ENCODE data around the gene HDAC4. TPM values are rescaled to one million over a fixed set of nuclear protein-coding genes. Genes with fewer than 3 reads are reported as not detected.

Gene HDAC4
- total RNA-seq, 1 experiment from 2014 or later, result 47.6 TPM

DNA sequence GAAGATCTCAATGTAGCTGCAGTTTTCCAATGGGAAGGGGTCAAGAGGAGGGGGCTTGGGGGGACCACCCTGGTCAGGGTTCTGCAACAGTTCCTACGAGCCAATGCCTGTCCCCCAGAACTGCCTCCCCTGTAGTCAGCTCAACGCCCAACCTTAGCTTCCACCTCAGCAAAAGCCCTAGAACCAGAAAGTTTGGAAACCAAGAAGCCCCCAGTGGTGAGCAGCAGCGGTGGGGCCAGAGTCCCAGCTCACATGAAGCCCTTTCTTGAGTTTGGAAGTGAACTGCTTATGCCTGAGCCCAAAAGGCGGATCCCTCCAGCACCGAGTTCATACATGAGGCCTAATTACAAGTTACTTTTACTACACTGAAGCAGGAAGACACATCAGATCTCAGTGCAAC lies 162.4 kb downstream of the HDAC4 start:
- TF ChIP-seq EGR1 (IDR thresholded peaks at IDR 0.05; ENCODE audit: low read depth) (no peak), SRF (IDR thresholded peaks at IDR 0.05; ENCODE audit: low read depth) (no peak), ZNF274 (IDR thresholded peaks at IDR 0.05; ENCODE audit: low read depth, low read length) (no peak), CBX3 (IDR thresholded peaks at IDR 0.05; ENCODE audit: low read depth) (no peak), SIN3A (IDR thresholded peaks at IDR 0.05; ENCODE audit: low read depth) (no peak), SP1 (IDR thresholded peaks at IDR 0.05; ENCODE audit: low read depth) (no peak), TCF7L2 (IDR thresholded peaks at IDR 0.05; ENCODE audit: borderline replicate concordance, extremely low read depth, insufficient read depth, insufficient read length) (no peak), EZH2phosphoT487 (IDR thresholded peaks at IDR 0.05; ENCODE audit: borderline replicate concordance) (no peak), POLR2A (IDR thresholded peaks at IDR 0.05; ENCODE audit: borderline replicate concordance, extremely low read depth, insufficient read depth, insufficient read length) (no peak), CEBPB (IDR thresholded peaks at IDR 0.05; ENCODE audit: low read depth) (no peak), FOSL1 (IDR thresholded peaks at IDR 0.05; ENCODE audit: low read depth) (no peak), YY1 (IDR thresholded peaks at IDR 0.05; ENCODE audit: extremely low read depth, insufficient replicate concordance, low read depth, low read length) (no peak), JUND (IDR thresholded peaks at IDR 0.05) (no peak), ZFX (IDR thresholded peaks at IDR 0.05) (no peak)
- TF ChIP-seq, protein P1, sequence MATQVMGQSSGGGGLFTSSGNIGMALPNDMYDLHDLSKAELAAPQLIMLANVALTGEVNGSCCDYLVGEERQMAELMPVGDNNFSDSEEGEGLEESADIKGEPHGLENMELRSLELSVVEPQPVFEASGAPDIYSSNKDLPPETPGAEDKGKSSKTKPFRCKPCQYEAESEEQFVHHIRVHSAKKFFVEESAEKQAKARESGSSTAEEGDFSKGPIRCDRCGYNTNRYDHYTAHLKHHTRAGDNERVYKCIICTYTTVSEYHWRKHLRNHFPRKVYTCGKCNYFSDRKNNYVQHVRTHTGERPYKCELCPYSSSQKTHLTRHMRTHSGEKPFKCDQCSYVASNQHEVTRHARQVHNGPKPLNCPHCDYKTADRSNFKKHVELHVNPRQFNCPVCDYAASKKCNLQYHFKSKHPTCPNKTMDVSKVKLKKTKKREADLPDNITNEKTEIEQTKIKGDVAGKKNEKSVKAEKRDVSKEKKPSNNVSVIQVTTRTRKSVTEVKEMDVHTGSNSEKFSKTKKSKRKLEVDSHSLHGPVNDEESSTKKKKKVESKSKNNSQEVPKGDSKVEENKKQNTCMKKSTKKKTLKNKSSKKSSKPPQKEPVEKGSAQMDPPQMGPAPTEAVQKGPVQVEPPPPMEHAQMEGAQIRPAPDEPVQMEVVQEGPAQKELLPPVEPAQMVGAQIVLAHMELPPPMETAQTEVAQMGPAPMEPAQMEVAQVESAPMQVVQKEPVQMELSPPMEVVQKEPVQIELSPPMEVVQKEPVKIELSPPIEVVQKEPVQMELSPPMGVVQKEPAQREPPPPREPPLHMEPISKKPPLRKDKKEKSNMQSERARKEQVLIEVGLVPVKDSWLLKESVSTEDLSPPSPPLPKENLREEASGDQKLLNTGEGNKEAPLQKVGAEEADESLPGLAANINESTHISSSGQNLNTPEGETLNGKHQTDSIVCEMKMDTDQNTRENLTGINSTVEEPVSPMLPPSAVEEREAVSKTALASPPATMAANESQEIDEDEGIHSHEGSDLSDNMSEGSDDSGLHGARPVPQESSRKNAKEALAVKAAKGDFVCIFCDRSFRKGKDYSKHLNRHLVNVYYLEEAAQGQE (IDR thresholded peaks at IDR 0.05; ENCODE audit: low read depth), result no peak
- TF ChIP-seq, protein P2, sequence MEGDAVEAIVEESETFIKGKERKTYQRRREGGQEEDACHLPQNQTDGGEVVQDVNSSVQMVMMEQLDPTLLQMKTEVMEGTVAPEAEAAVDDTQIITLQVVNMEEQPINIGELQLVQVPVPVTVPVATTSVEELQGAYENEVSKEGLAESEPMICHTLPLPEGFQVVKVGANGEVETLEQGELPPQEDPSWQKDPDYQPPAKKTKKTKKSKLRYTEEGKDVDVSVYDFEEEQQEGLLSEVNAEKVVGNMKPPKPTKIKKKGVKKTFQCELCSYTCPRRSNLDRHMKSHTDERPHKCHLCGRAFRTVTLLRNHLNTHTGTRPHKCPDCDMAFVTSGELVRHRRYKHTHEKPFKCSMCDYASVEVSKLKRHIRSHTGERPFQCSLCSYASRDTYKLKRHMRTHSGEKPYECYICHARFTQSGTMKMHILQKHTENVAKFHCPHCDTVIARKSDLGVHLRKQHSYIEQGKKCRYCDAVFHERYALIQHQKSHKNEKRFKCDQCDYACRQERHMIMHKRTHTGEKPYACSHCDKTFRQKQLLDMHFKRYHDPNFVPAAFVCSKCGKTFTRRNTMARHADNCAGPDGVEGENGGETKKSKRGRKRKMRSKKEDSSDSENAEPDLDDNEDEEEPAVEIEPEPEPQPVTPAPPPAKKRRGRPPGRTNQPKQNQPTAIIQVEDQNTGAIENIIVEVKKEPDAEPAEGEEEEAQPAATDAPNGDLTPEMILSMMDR (IDR thresholded peaks at IDR 0.05 in 2 of 3, conservative IDR thresholded peaks at IDR 0.05 in 1 of 3; ENCODE audit: borderline replicate concordance in 1 of 3, insufficient read depth in 1 of 3, low read depth in 2 of 3, low read length in 2 of 3), result no peak
- TF ChIP-seq, protein P3, sequence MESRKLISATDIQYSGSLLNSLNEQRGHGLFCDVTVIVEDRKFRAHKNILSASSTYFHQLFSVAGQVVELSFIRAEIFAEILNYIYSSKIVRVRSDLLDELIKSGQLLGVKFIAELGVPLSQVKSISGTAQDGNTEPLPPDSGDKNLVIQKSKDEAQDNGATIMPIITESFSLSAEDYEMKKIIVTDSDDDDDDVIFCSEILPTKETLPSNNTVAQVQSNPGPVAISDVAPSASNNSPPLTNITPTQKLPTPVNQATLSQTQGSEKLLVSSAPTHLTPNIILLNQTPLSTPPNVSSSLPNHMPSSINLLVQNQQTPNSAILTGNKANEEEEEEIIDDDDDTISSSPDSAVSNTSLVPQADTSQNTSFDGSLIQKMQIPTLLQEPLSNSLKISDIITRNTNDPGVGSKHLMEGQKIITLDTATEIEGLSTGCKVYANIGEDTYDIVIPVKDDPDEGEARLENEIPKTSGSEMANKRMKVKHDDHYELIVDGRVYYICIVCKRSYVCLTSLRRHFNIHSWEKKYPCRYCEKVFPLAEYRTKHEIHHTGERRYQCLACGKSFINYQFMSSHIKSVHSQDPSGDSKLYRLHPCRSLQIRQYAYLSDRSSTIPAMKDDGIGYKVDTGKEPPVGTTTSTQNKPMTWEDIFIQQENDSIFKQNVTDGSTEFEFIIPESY (IDR thresholded peaks at IDR 0.05; ENCODE audit: extremely low read depth, insufficient replicate concordance, low read length), result no peak
- TF ChIP-seq, protein P4, sequence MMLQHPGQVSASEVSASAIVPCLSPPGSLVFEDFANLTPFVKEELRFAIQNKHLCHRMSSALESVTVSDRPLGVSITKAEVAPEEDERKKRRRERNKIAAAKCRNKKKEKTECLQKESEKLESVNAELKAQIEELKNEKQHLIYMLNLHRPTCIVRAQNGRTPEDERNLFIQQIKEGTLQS (IDR thresholded peaks at IDR 0.05), result no peak
- TF ChIP-seq, protein P5, sequence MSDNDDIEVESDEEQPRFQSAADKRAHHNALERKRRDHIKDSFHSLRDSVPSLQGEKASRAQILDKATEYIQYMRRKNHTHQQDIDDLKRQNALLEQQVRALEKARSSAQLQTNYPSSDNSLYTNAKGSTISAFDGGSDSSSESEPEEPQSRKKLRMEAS (IDR thresholded peaks at IDR 0.05), result no peak
- ATAC-seq (no peak), DNase-seq (ENCODE audit: low read depth, low spot score) (no peak)
- H3K9ac ChIP-seq (ENCODE audit: low read length), result no peak overlapping the region
- no peak overlapping the region for H3K4me3 ChIP-seq (replicated peaks in 1 of 2; ENCODE audit: low read depth in 1 of 2, low read length in 2 of 2)
- no peak overlapping the region for H3K4me2 ChIP-seq (ENCODE audit: low read length)
- BruUV-seq (replicated peaks), result no TSS peak
- ChIA-PET POLR2A (no interaction called here), CTCF (no interaction called here), RAD21 (ENCODE audit: low non-redundant PET in 1 of 2, low total read pairs in 2 of 2, uncharacterized antibody in 2 of 2, unreplicated experiment in 2 of 2) (no interaction called here)
- H3K36me3 ChIP-seq (ENCODE audit: control insufficient read depth in 1 of 2, insufficient read depth in 2 of 2, low read length in 2 of 2), result no peaks in the 10 kb centered on the region
- no peak overlapping the region for H3K27ac ChIP-seq (ENCODE audit: low read depth, low read length)
- H3K9me3 ChIP-seq (ENCODE audit: control insufficient read depth in 1 of 2, insufficient read depth in 1 of 2, low read depth in 1 of 2, low read length in 2 of 2), result no peaks in the 10 kb centered on the region
- no peak overlapping the region for H2AFZ ChIP-seq (ENCODE audit: low read depth, low read length, poor library complexity, severe bottlenecking)
- no peaks in the 10 kb centered on the region for H4K20me1 ChIP-seq (ENCODE audit: insufficient read depth)
- peaks cover under 1% of the 10 kb centered on the region; the same call in 1 of the 2 replicates for H3K79me2 ChIP-seq (ENCODE audit: insufficient read depth, low read length)
- peaks cover 2 to 38% of the 10 kb centered on the region in 2 experiments; a peak in 2 of 4 replicates for H3K4me1 ChIP-seq (ENCODE audit: control insufficient read depth in 1 of 2, insufficient read depth in 2 of 2, low read length in 2 of 2)
- no peaks in the 10 kb centered on the region for H3K9me2 ChIP-seq (ENCODE audit: insufficient read depth)
- H3K27me3 ChIP-seq (ENCODE audit: insufficient read depth, low read length), result no peaks in the 10 kb centered on the region
- intact Hi-C loops (cut with micrococcal nuclease), result no loop called here
